Activated CD4-positive, alpha-beta T cell treated with anti-CD3 and anti-CD28 coated beads, Interleukin-2, amount 50 U/mL, for 24 hours (primary cell): ENCODE measurements around the gene ATP9B.
"Not testable (repeated sequence)": the region's sequence is repeated elsewhere in the genome, so short reads cannot be mapped to it uniquely, and the experiment has no call there.

Source experiments
- DNase-seq, 2 donors: peaks; one replicate each; pipeline ENCODE4 v3.0.0-alpha.2; 2020; ENCODE audit warnings: low read depth in 1 of 2, low spot score in 1 of 2

ATP9B gene

DNA sequence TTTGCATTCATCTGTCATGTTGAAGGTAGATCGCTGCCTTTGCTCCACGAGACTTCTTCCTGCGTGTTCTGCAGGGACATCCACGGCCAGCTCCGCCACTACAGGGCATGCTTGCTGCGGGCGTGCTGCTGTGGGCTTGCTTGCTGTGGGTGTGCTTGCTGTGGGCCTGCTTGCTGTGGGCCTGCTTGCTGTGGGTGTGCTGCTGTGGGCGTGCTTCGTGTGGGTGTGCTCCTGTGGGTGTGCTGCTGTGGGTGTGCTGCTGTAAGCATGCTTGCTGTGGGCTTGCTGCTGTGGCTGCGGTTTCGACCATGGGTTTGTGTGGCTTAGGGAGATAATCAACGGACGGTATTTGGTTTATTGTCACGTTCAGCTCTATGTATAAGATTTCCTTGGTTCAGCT, 165.2 kb downstream of the ATP9B start:
- DNase-seq: no peak

DNA sequence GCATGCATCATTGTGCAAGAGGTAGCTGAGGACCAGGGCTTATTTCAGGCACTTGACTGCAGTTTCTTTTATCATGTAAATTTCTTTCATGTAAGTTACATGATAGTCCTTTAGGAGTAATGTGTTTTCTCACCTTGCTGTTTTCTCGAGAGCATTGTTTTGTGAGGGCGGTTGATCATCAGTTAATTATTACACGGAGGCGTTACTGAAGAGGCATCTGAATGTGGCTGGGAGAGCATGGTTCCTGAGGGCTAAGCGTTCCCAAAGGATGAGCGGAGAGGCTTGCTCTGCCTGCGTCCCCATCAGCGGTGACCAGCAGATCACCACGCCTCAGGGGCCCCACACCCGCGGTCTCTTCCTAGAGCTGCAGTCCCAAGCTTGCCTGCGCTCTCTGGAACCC, 170.4 kb downstream of the ATP9B start:
- no peak for DNase-seq

DNA sequence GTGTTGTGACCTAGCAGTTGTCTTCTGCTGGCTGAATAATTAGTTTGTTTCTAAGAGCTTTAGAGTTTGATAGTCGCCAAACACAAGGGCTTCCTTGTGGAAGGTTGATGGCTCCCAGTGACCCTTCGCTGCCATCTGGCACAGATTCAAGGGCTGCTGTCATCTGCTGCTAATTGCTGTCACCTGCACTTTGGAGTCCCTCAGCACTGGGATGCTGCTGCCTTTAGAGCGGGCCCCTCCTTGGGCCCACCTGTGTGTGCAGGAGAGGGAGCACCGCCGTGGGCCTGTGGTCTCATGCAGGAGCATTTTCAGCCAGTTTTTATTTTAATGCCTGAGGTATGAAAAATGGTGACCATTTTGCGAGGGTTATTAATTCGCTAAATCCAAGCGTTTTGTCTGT, 172.6 kb downstream of the ATP9B start:
- no peak for DNase-seq

DNA sequence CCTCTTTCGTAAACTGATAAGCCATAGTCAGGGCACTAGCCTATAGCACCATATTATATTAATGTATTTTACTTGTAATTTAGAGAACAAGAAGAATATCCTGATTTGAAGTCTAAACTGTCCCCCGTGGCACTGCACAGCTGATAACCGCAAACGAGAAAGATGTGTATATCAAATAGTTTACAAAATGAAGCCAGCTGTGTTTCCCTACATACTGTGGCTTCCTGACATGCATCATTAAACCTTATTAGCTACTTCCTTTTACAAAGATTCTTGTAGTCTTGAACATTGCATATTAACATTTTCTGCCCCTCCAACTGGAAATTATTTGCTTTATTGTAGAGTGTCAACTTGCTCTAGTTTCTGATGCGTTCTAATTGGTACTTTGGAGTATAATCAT, 173.1 kb downstream of the ATP9B start:
- DNase-seq: no peak

DNA sequence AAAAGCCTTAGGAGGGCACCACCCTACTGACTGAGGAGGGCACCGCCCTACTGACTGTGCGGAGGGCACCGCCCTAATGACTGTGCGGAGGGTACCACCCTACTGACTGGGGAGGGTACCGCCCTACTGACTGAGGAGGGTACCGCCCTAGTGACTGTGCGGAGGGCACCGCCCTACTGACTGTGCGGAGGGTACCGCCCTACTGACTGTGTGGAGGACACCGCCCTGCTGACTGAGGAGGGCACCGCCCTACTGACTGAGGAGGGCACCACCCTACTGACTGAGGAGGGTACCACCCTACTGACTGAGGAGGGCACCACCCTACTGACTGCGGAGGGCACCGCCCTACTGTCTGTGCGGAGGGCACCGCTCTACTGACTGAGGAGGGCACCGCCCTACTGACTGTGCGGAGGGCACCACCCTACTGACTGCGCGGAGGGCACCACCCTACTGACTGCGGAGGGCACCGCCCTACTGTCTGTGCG, 176.4 kb downstream of the ATP9B start:
- DNase-seq: no peak

DNA sequence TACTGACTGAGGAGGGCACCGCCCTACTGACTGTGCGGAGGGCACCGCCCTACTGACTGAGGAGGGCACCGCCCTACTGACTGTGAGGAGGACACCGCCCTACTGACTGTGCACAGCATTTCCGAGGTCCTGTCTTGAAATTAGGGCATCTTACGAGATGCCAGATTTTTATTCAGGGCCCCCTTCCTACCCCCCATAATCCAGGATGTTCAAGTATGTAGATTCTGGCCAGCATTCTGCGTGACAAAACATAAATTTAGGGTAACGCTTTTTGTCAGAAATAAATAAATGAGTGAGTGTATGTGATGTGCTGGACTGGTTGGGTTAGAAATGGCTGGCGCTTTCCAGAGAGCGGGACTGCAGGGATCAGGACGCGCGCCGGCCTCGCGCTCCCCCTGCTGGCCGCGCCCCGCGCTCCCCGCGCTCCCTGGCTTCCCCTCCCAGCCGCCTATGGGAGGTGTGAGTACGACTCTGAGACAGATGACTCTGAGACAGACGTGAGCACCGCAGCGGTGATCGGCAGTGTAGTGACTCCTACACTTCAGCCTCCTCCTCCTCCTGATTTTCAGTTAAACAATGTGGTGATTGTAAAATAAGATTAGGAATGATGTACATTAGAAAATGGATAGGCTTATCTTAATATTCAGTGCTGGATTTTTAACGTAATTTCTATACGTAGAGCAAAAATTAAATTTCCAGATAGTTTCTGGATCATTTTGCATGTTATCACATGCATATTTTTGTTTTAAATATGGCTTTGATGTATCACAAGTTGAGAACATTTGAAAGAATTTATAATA, 177.3 kb downstream of the ATP9B start:
- DNase-seq: peak; percentile 53 to 54

GRCh38 chr18:79248495-79249060, 179.4 kb downstream of the ATP9B start:
- no peak for DNase-seq

- no peak for DNase-seq
Measured at GRCh38 chr18:79250301-79250981, 181.2 kb downstream of the ATP9B start.

- DNase-seq: no peak
Measured at GRCh38 chr18:79251021-79251420, 181.8 kb downstream of the ATP9B start.

DNA sequence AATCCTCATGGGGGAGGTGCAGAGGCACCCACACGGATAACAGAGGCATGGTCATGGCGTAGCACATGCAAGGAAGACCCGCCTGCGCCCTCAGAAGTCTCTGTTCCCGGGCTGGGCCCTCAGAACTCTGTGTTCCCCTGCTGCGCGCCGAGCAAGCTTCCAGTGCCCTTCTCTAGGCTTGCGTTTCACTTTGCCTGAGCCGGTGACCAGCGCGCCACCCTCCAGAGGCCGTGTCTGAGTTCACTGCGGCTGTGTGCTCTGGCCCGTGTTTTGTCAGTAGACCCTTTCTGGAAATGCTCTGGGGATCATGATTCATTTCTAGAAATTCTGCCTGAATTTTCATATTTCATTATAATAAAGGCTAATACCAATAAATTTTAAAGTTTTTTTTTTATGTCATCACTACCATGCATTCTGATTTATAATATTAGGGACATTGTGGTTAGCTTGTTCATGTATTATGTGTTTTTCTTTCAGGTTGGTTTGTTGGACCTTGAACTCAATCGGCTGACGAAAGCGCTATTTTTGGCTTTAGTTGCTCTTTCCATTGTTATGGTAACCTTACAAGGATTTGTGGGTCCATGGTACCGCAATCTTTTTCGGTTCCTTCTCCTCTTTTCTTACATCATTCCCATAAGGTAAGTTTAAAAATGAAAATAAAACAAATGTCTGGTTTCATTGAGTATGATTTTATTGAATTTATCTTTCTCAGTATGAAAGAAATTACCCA, 183.9 kb downstream of the ATP9B start:
- no peak for DNase-seq

- DNase-seq: no peak
Measured at GRCh38 chr18:79257480-79257879, 188.3 kb downstream of the ATP9B start.

DNA sequence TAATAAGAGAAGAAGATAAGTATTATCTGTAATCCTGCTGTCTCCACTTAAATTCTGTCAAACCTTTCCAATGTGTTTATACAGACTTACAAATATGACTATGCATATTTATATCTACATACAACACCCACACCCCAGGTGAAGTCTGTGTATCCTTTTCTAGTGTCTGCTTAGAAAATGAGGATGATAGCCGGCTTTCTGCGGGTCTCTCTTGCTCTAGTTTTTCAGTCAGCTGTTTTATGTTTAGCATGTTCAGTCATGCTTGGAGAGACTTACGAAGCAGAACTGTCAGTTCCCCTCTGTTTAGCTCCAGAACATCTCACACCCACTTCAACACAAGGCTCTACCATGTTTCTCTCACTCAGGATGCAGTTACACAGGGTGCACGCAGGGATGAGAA, 189.3 kb downstream of the ATP9B start:
- DNase-seq: no peak

- no peak for DNase-seq
Measured at GRCh38 chr18:79259218-79259617, 190.0 kb downstream of the ATP9B start.

GRCh38 chr18:79260023-79260422, 190.8 kb downstream of the ATP9B start:
- DNase-seq: no peak

GRCh38 chr18:79260510-79260909, 191.3 kb downstream of the ATP9B start:
- no peak for DNase-seq

- not testable (repeated sequence) for DNase-seq
Measured at GRCh38 chr18:79265068-79265467, 195.9 kb downstream of the ATP9B start.

DNA sequence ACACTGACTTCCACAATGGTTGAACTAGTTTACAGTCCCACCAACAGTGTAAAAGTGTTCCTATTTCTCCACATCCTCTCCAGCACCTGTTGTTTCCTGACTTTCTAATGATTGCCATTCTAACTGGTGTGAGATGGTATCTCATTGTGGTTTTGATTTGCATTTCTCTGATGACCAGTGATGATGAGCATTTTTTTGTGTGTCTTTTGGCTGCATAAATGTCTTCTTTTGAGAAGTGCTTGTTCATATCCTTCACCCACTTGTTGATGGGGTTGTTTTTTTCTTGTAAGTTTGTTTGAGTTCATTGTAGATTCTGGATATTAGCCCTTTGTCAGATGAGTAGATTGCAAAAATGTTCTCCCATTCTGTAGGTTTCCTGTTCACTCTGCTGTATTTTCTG, 202.6 kb downstream of the ATP9B start:
- not testable (repeated sequence) for DNase-seq

GRCh38 chr18:79272916-79273315, 203.7 kb downstream of the ATP9B start:
- DNase-seq: no peak

GRCh38 chr18:79274823-79275222, 205.6 kb downstream of the ATP9B start:
- DNase-seq: no peak

DNA sequence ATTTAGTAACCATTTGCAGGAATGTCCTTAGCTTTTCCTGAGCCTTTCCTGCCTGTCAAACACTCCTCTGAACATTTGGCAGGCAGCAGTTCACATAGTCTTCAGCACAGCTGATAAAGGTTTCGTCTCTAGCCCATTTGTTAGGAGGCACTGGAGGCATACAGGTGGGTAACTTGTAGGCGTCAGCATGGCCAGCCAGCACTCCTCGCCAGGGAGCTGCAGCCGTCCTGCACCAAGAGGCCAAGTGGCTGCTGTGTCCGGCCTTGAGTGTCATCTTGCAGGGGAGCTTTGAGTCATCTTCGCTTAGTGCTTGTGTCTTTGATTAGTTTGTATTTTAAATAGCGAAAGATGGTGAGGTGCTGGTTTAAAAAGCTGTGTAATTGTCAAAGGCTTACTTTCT, 206.3 kb downstream of the ATP9B start:
- no peak for DNase-seq

GRCh38 chr18:79275992-79276391, 206.8 kb downstream of the ATP9B start:
- no peak for DNase-seq

- DNase-seq: no peak
Measured at GRCh38 chr18:79278896-79279295, 209.7 kb downstream of the ATP9B start.
